AG09309 (cell line): ENCODE results near the gene ACAP3.

Source experiments
- DNase-seq: peaks from one replicate; pipeline ENCODE4 v3.0.0-alpha.2; 2010; ENCODE audit warnings: low read depth
- H3K4me3 ChIP-seq: 2 replicates; pipeline ENCODE4 v1.5.1; 2011; ENCODE audit warnings: mild to moderate bottlenecking, low read depth, low read length, moderate library complexity; ENCODE audit not compliant: control insufficient read depth
- TF ChIP-seq, protein P1 (sequence below): IDR thresholded peaks from 2 replicates; pipeline ENCODE4 v1.5.1; 2011; ENCODE audit warnings: mild to moderate bottlenecking, low read depth, low read length, inconsistent platforms; ENCODE audit not compliant: insufficient read depth, control insufficient read depth; ENCODE audit errors: missing control alignments

ACAP3 gene

DNA sequence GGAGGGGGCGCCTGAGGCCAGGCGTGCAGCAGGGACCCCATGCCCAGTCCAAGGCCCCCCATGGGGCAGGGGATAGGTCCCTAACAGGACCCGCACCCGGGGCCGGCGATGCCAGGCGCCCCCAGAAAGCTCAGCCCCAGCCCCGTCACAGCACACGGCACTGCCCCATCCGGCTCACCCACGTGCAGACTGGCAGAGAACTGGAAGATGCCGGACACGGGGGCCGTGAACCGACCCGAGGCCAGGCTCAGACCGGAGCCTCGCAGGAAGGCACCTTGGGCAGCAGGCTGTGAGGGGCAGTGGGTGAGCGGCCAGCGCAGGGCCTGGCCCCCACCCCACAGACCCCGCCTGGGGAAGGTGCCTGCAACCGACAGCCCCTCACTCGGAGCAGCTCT, 64.5 kb downstream of the ACAP3 start:
- DNase-seq = no peak
- TF ChIP-seq, protein P1, sequence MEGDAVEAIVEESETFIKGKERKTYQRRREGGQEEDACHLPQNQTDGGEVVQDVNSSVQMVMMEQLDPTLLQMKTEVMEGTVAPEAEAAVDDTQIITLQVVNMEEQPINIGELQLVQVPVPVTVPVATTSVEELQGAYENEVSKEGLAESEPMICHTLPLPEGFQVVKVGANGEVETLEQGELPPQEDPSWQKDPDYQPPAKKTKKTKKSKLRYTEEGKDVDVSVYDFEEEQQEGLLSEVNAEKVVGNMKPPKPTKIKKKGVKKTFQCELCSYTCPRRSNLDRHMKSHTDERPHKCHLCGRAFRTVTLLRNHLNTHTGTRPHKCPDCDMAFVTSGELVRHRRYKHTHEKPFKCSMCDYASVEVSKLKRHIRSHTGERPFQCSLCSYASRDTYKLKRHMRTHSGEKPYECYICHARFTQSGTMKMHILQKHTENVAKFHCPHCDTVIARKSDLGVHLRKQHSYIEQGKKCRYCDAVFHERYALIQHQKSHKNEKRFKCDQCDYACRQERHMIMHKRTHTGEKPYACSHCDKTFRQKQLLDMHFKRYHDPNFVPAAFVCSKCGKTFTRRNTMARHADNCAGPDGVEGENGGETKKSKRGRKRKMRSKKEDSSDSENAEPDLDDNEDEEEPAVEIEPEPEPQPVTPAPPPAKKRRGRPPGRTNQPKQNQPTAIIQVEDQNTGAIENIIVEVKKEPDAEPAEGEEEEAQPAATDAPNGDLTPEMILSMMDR = no peak

DNA sequence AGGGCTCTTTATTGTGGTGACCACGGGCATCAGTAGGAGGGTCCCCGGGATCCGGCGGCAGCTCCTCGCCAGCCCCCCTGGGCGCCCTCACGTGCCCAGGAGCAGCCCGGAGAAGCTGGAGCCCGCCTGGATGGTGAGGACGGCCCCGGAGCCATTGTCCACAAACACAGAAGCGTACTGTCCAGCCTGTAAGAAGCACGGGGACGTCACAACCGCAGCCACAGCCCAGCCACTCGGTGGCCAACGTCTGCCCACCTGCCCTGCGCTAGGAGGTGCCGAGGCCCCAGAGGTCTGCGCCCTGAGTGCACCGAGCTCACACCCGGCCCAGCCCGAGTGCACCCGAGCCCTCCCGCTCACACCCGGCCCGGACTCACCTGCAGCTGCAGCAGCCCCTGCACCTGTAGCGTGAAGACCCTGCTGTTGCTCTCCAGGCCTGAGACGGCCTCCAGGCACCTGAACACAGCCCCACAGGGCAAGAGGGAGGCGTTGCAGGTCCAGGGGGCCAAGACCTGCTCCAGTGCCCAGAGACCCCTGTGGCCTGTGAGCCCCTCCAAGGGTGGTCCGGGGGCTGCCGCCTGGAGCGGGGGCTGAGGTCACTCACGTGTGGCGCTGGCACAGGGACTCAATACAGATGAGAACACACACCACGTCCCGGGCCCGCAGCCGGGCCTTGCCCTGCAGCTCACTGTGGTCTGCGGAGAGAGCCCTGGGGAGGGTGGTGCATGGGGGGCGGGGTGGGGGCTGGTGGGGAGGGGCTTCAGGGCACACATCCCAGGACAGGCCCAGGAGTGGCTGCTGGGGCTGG, 65.1 kb downstream of the ACAP3 start:
- TF ChIP-seq, protein P1 = no peak
- no peak overlapping the region for H3K4me3 ChIP-seq
- no peak for DNase-seq

More for the DNA sequence above, 64.5 kb downstream of the ACAP3 start:
- no peak overlapping the region for H3K4me3 ChIP-seq
